ENCODE measurements around the gene TMEM117. TPM values are rescaled to one million over a fixed set of nuclear protein-coding genes. Genes with fewer than 3 reads are reported as not detected.

TMEM117 gene
- polyA plus RNA-seq, 1 donor (not counting 4 experiments of a cell fraction or from before 2014, with no cell fraction given) = 8.5 TPM

- no peaks in the 10 kb centered on the region for H3K4me1 ChIP-seq (ENCODE audit: control insufficient read depth, extremely low read depth, insufficient read depth, low read length)
Measured at GRCh38 chr12:44101475-44101874, 265.6 kb downstream of the TMEM117 start.

GRCh38 chr12:44114906-44115305, 279.0 kb downstream of the TMEM117 start:
- FAIRE-seq = no peak
- H3K9me3 ChIP-seq (ENCODE audit: control insufficient read depth, low read depth, low read length) = no peaks in the 10 kb centered on the region
- H3K9ac ChIP-seq (ENCODE audit: control insufficient read depth, extremely low read depth, insufficient read depth, low read length) = no peak overlapping the region
- H3K36me3 ChIP-seq (ENCODE audit: control insufficient read depth in 2 of 2, extremely low read depth in 1 of 2, insufficient read depth in 2 of 2, low read length in 2 of 2) = no peaks in the 10 kb centered on the region
- H3K27ac ChIP-seq (ENCODE audit: control insufficient read depth, insufficient read depth, low read length) = no peak overlapping the region
- TF ChIP-seq CTCF (optimal IDR thresholded peaks at IDR 0.05 in 1 of 3, IDR thresholded peaks at IDR 0.05 in 1 of 3, conservative IDR thresholded peaks at IDR 0.05 in 1 of 3; ENCODE audit: extremely low read depth in 1 of 3, insufficient read depth in 2 of 3, low read length in 3 of 3) = no peak
- no peak for TF ChIP-seq EZH2 (IDR thresholded peaks at IDR 0.05; ENCODE audit: low read length)
- no peak overlapping the region for H3K4me2 ChIP-seq (ENCODE audit: control insufficient read depth, extremely low read depth, insufficient read depth, low read depth, low read length)
- no peak overlapping the region for H3K4me3 ChIP-seq (ENCODE audit: control insufficient read depth in 2 of 3, extremely low read depth in 1 of 3, insufficient read depth in 2 of 3, low read depth in 1 of 3, low read length in 3 of 3)
- H3K27me3 ChIP-seq (ENCODE audit: control insufficient read depth, extremely low read depth, insufficient read depth, low read length) = no peaks in the 10 kb centered on the region
- H4K20me1 ChIP-seq (ENCODE audit: control insufficient read depth, extremely low read depth, insufficient read depth, low read length) = no peaks in the 10 kb centered on the region
- H2AFZ ChIP-seq (ENCODE audit: control insufficient read depth, low read length) = no peak overlapping the region
- peaks cover 4% of the 10 kb centered on the region for H3K4me1 ChIP-seq (ENCODE audit: control insufficient read depth, extremely low read depth, insufficient read depth, low read length)
- DNase-seq (ENCODE audit: low read depth, low spot score) = no peak
- no peaks in the 10 kb centered on the region for H3K9me1 ChIP-seq (ENCODE audit: control insufficient read depth, extremely low read depth, insufficient read depth, low read length)
- dilution Hi-C loops (cut with MboI; ENCODE audit: extremely low pct_ligation_motif_present, low sequenced_read_pairs) = no loop called here
- no peaks in the 10 kb centered on the region for H3K79me2 ChIP-seq (ENCODE audit: control insufficient read depth, insufficient read depth, low read length)

More at GRCh38 chr12:44101475-44101874, 265.6 kb downstream of the TMEM117 start:
- Histone ChIP-seq H3K4me2 (ENCODE audit: control insufficient read depth, extremely low read depth, insufficient read depth, low read depth, low read length) (no peak overlapping the region), H3K27me3 (ENCODE audit: control insufficient read depth, extremely low read depth, insufficient read depth, low read length) (no peaks in the 10 kb centered on the region), H3K9me3 (ENCODE audit: control insufficient read depth, low read depth, low read length) (no peaks in the 10 kb centered on the region), H2AFZ (ENCODE audit: control insufficient read depth, low read length) (no peak overlapping the region), H3K9ac (ENCODE audit: control insufficient read depth, extremely low read depth, insufficient read depth, low read length) (no peak overlapping the region), H3K27ac (ENCODE audit: control insufficient read depth, insufficient read depth, low read length) (no peak overlapping the region), H3K9me1 (ENCODE audit: control insufficient read depth, extremely low read depth, insufficient read depth, low read length) (no peaks in the 10 kb centered on the region), H3K4me3 (ENCODE audit: control insufficient read depth in 2 of 3, extremely low read depth in 1 of 3, insufficient read depth in 2 of 3, low read depth in 1 of 3, low read length in 3 of 3) (no peak overlapping the region), H3K36me3 (ENCODE audit: control insufficient read depth in 2 of 2, extremely low read depth in 1 of 2, insufficient read depth in 2 of 2, low read length in 2 of 2) (no peaks in the 10 kb centered on the region), H3K79me2 (ENCODE audit: control insufficient read depth, insufficient read depth, low read length) (no peaks in the 10 kb centered on the region), H4K20me1 (ENCODE audit: control insufficient read depth, extremely low read depth, insufficient read depth, low read length) (no peaks in the 10 kb centered on the region)
- FAIRE-seq (no peak), DNase-seq (ENCODE audit: low read depth, low spot score) (no peak)
- dilution Hi-C loops (cut with MboI; ENCODE audit: extremely low pct_ligation_motif_present, low sequenced_read_pairs) = no loop called here
- TF ChIP-seq EZH2 (IDR thresholded peaks at IDR 0.05; ENCODE audit: low read length) (no peak), CTCF (optimal IDR thresholded peaks at IDR 0.05 in 1 of 3, IDR thresholded peaks at IDR 0.05 in 1 of 3, conservative IDR thresholded peaks at IDR 0.05 in 1 of 3; ENCODE audit: extremely low read depth in 1 of 3, insufficient read depth in 2 of 3, low read length in 3 of 3) (no peak)

Data from keratinocyte (primary cell).